SK-N-MC (cell line): ENCODE data around the gene TFPT.

ENCODE experiments used
- DNase-seq: peaks from one replicate; pipeline ENCODE4 v3.0.0-alpha.2; 2011; ENCODE audit warnings: low read depth, low spot score
- H3K27ac ChIP-seq: fragments of 200-600 bp; sonication (generic); 2 replicates; pipeline ENCODE4 v1.5.1; 2016; ENCODE audit warnings: mixed run types
- H3K36me3 ChIP-seq: fragments of 200-600 bp; sonication (generic); 2 replicates; pipeline ENCODE4 v1.6.1; 2017; ENCODE audit warnings: antibody characterized with exemption, low read length, mixed read lengths; ENCODE audit not compliant: insufficient read depth
- H3K4me3 ChIP-seq: fragments of 200-600 bp; sonication (generic); 2 replicates; pipeline ENCODE4 v1.5.1; 2016
- H3K9ac ChIP-seq: fragments of 200-600 bp; sonication (generic); 2 replicates; pipeline ENCODE4 v1.8.0; 2017; ENCODE audit warnings: mixed run types, mixed read lengths; ENCODE audit not compliant: insufficient read length
- H3K9me3 ChIP-seq: fragments of 200-600 bp; sonication (generic); 2 replicates; pipeline ENCODE4 v1.6.1; 2017; ENCODE audit warnings: low read depth, mild to moderate bottlenecking, antibody characterized with exemption, low read length, moderate library complexity, mixed read lengths
- EZH2 ChIP-seq: fragments of 200-600 bp; sonication (generic); IDR thresholded peaks from one replicate; pipeline ENCODE4 v1.6.1; 2017; ENCODE audit warnings: antibody characterized with exemption
- FOXP2 ChIP-seq: optimal IDR thresholded peaks from 2 replicates; pipeline ENCODE3; 2011; ENCODE audit warnings: mild to moderate bottlenecking, moderate library complexity; ENCODE audit not compliant: insufficient read depth; ENCODE audit errors: extremely low read length, control extremely low read depth
- POLR2AphosphoS5 ChIP-seq: IDR thresholded peaks from 2 replicates; pipeline ENCODE4 v1.6.1; 2012; ENCODE audit warnings: mild to moderate bottlenecking, low read depth, low read length, borderline replicate concordance

The TFPT gene

GRCh38 chr19:54133312-54133956 lies 18.0 kb upstream of the TFPT start:
- Histone ChIP-seq H3K9me3 (no peaks in the 10 kb centered on the region), H3K27ac (no peak overlapping the region), H3K9ac (no peak overlapping the region), H3K4me3 (no peak overlapping the region), H3K36me3 (peaks cover 7% of the 10 kb centered on the region; the same call in 1 of the 2 replicates)
- DNase-seq: peak; percentile 44
- TF ChIP-seq POLR2AphosphoS5 (no peak), FOXP2 (no peak), EZH2 (no peak)

DNA sequence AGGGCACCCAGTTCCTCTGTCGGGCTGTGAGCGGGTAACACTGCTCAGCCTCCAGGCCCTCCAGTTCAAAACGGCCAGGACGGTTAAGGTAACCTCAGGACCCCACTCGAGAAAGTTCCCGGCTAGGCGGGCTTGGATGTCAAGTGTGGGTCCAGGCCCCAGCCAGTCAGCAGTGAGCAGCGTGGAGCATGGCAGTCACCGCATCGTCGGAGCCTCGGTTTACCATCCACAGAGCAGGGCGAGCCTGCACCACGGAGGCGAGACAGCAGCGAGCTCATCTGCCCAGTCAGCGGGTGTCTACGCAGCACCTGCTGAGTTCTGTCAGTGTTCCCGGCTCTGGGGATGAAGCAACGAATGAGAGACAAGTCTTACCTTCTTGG lies 14.2 kb upstream of the TFPT start:
- Histone ChIP-seq H3K9ac (no peak overlapping the region), H3K27ac (no peak overlapping the region), H3K4me3 (no peak overlapping the region), H3K36me3 (peaks cover 28% of the 10 kb centered on the region; the same call in 1 of the 2 replicates), H3K9me3 (no peaks in the 10 kb centered on the region)
- no peak for TF ChIP-seq POLR2AphosphoS5
- TF ChIP-seq FOXP2: no peak
- no peak for TF ChIP-seq EZH2
- DNase-seq: no peak

DNA sequence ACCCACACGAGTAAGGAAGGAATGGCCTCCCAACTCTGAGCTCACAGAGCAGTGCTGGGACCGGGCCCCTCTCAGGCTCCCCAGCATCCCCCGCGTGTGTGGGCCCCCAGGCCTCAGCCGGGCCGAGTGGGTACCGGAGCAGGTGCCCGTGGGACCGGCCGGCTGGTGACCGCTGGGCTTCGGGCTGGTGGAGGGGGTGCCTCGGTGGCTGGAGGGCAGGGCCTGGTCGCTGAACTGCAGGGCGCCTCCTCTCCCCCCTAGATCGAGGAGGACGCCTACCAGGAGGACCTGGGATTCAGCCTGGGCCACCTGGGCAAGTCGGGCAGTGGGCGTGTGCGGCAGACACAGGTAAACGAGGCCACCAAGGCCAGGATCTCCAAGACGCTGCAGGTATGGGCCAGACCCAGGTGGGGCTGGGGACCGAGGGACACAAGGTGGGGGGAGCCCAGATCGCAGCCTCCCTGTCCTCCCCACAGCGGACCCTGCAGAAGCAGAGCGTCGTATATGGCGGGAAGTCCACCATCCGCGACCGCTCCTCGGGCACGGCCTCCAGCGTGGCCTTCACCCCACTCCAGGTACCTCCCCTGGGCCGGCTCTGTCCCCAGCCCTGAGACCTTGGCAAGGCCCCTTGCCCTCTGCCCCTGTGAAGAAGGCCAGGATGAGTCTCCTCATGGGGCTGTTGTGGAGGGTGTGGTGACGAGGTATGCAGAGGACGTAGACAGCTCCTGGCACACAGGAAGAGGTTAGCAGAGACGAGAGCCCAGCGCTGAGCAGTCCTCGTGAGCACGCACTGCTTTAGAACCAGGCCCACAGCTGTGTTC lies 13.5 kb upstream of the TFPT start:
- Histone ChIP-seq H3K4me3 (no peak overlapping the region), H3K9ac (no peak overlapping the region), H3K9me3 (no peaks in the 10 kb centered on the region), H3K36me3 (peaks cover 34% of the 10 kb centered on the region; the same call in 1 of the 2 replicates), H3K27ac (no peak overlapping the region)
- DNase-seq: no peak
- TF ChIP-seq POLR2AphosphoS5 (no peak), EZH2 (no peak), FOXP2 (no peak)

GRCh38 chr19:54128441-54128725 lies 12.9 kb upstream of the TFPT start:
- TF ChIP-seq FOXP2 (no peak), EZH2 (no peak), POLR2AphosphoS5 (no peak)
- Histone ChIP-seq H3K9ac (no peak overlapping the region), H3K36me3 (peaks cover 36% of the 10 kb centered on the region; the same call in 1 of the 2 replicates), H3K9me3 (no peaks in the 10 kb centered on the region), H3K27ac (no peak overlapping the region), H3K4me3 (no peak overlapping the region)
- no peak for DNase-seq

- no peak for DNase-seq
- Histone ChIP-seq H3K4me3 (no peak overlapping the region), H3K36me3 (peaks cover 36% of the 10 kb centered on the region; the same call in 1 of the 2 replicates), H3K9ac (no peak overlapping the region), H3K27ac (no peak overlapping the region), H3K9me3 (no peaks in the 10 kb centered on the region)
- TF ChIP-seq FOXP2 (no peak), EZH2 (no peak), POLR2AphosphoS5 (no peak)
Measured at GRCh38 chr19:54127688-54128440, 12.4 kb upstream of the TFPT start.

GRCh38 chr19:54125713-54126112 lies 10.3 kb upstream of the TFPT start:
- Histone ChIP-seq H3K4me3 (no peak overlapping the region), H3K36me3 (peaks cover 45% of the 10 kb centered on the region; the same call in 1 of the 2 replicates), H3K27ac (no peak overlapping the region), H3K9me3 (no peaks in the 10 kb centered on the region), H3K9ac (no peak overlapping the region)
- no peak for DNase-seq
- TF ChIP-seq POLR2AphosphoS5 (no peak), FOXP2 (no peak), EZH2 (no peak)

GRCh38 chr19:54124393-54124792 lies 8.9 kb upstream of the TFPT start:
- Histone ChIP-seq H3K4me3 (no peak overlapping the region), H3K36me3 (peaks cover 47% of the 10 kb centered on the region; the same call in 1 of the 2 replicates), H3K9me3 (no peaks in the 10 kb centered on the region), H3K27ac (no peak overlapping the region), H3K9ac (no peak overlapping the region)
- DNase-seq: no peak
- TF ChIP-seq POLR2AphosphoS5 (no peak), EZH2 (no peak), FOXP2 (no peak)

- Histone ChIP-seq H3K9ac (no peak overlapping the region), H3K4me3 (no peak overlapping the region), H3K27ac (no peak overlapping the region), H3K36me3 (peaks cover 46% of the 10 kb centered on the region; the same call in 1 of the 2 replicates), H3K9me3 (no peaks in the 10 kb centered on the region)
- DNase-seq: no peak
- TF ChIP-seq EZH2: no peak
- TF ChIP-seq POLR2AphosphoS5: no peak
- no peak for TF ChIP-seq FOXP2
Measured at GRCh38 chr19:54123682-54124081, 8.2 kb upstream of the TFPT start.

- no peaks in the 10 kb centered on the region for H3K9me3 ChIP-seq
- H3K4me3 ChIP-seq: no peak overlapping the region
- peaks cover 37% of the 10 kb centered on the region; the same call in 1 of the 2 replicates for H3K36me3 ChIP-seq
- no peak overlapping the region for H3K9ac ChIP-seq
- no peak for TF ChIP-seq FOXP2
- TF ChIP-seq POLR2AphosphoS5: no peak
- TF ChIP-seq EZH2: no peak
- no peak for DNase-seq
- H3K27ac ChIP-seq: no peak overlapping the region
Measured at GRCh38 chr19:54121259-54121658, 5.8 kb upstream of the TFPT start.
